Heart left ventricle (tissue), 13 donors: ENCODE measurements around the gene MRPS35.

Experiments used
- CTCF ChIP-seq, 12 donors: fragments of 200-600 bp; sonication (generic) in 4 of 12; IDR thresholded peaks; one replicate each; pipeline versions ENCODE4 v1.5.0 to v1.8.0; 2018 to 2022; ENCODE audit warnings: antibody characterized with exemption in 12 of 12, mild to moderate bottlenecking in 5 of 12
- POLR2A ChIP-seq, 2 donors: fragments of 450-650 bp; IDR thresholded peaks; one replicate each; pipeline ENCODE4 v1.6.1; 2017; ENCODE audit warnings: antibody characterized with exemption in 2 of 2, mild to moderate bottlenecking in 2 of 2, moderate library complexity in 2 of 2
- donor health status: ischemic (EF 13 %, LVEDD 7.1; RV severe dilation, severe dysfunction).
- donor health status: DM: no; HTN: yes; CAD: no.
- donor health status: DM: no; HTN: no; CAD: no.
- donor health status: ischemic (EF 25% LVEDD 6.9; RV normal size, moderate dysfunction).
- donor health status: ischemic (EF 25% LVEDD 5.7; RV mildly dilated, moderate dysfunction).
- donor health status: ischemic (EF 35%, LVEDD 5.7; RV mildly dilated, moderate dysfunction).
- donor health status: nonischemic (EF 11% LVEDD 7.7; RV severe dilation, severe dysfunction).
- donor health status: DM: yes; HTN: yes; CAD: no.
- donor health status: PGD.
- donor health status: ischemic (EF 29% LVEDD 5.4; RV normal size, mild dysfunction).
- donor health status: nonischemic (EF 23%, LVEDD 6.1; RV moderate dilation, normal function).

GRCh38 chr12:27805238-27805637 lies 94.6 kb downstream of the MRPS35 start:
- no peak for TF ChIP-seq POLR2A (IDR thresholded peaks at IDR 0.05)
- no peak for TF ChIP-seq CTCF (IDR thresholded peaks at IDR 0.05)
